HepG2 (cell line): ENCODE results near the gene NIP7. TPM values are rescaled to one million over a fixed set of nuclear protein-coding genes. Genes with fewer than 3 reads are reported as not detected.

Experiments
- CREB3 ChIP-seq: sonication (generic); formaldehyde crosslinking; IDR thresholded peaks from 2 replicates; pipeline ENCODE4 v1.5.0; 2020; ENCODE audit warnings: missing genetic modification reagents
- ESRRA ChIP-seq: sonication (generic); formaldehyde crosslinking; IDR thresholded peaks from 2 replicates; pipeline ENCODE4 v1.5.1; 2020; ENCODE audit warnings: mild to moderate bottlenecking, low read depth, missing genetic modification reagents
- FLYWCH1 ChIP-seq: sonication (generic); formaldehyde crosslinking; IDR thresholded peaks from 2 replicates; pipeline ENCODE4 v1.8.1; 2023; ENCODE audit warnings: mild to moderate bottlenecking, missing genetic modification reagents
- FOSL2 ChIP-seq: sonication (generic); formaldehyde crosslinking; IDR thresholded peaks from 2 replicates; pipeline ENCODE4 v1.4.0; 2020; ENCODE audit warnings: missing genetic modification reagents
- GABPA ChIP-seq, 2 experiments: IDR thresholded peaks; 2 replicates each; pipeline ENCODE4 v1.6.1; 2011 to 2016; ENCODE audit warnings: low read depth in 2 of 2, low read length in 1 of 2, missing biosample characterization in 1 of 2, missing genetic modification characterization in 1 of 2
- HNF4A ChIP-seq: sonication (generic); formaldehyde crosslinking; IDR thresholded peaks from 2 replicates; pipeline ENCODE4 v1.4.0; 2020; ENCODE audit warnings: missing genetic modification reagents
- KDM6A ChIP-seq: IDR thresholded peaks from 2 replicates; pipeline ENCODE4 v1.6.1; 2016; ENCODE audit warnings: low read depth
- MEIS2 ChIP-seq: sonication (generic); formaldehyde crosslinking; IDR thresholded peaks from 2 replicates; pipeline ENCODE4 v1.9.0; 2021; ENCODE audit warnings: mild to moderate bottlenecking, missing genetic modification reagents
- ONECUT2 ChIP-seq: sonication (generic); formaldehyde crosslinking; IDR thresholded peaks from 2 replicates; pipeline ENCODE4 v1.4.0; 2020; ENCODE audit warnings: missing genetic modification reagents
- SALL1 ChIP-seq: sonication (generic); formaldehyde crosslinking; IDR thresholded peaks from 2 replicates; pipeline ENCODE4 v1.8.0; 2022; ENCODE audit warnings: mild to moderate bottlenecking, missing genetic modification reagents
- SATB2 ChIP-seq: sonication (generic); formaldehyde crosslinking; IDR thresholded peaks from 2 replicates; pipeline ENCODE4 v1.5.0; 2020; ENCODE audit warnings: missing genetic modification reagents
- SP4 ChIP-seq: sonication (generic); formaldehyde crosslinking; IDR thresholded peaks from 2 replicates; pipeline ENCODE4 v1.8.1; 2023; ENCODE audit warnings: mild to moderate bottlenecking, missing genetic modification reagents
- SRSF9 ChIP-seq: fragments of 200-400 bp; formaldehyde crosslinking; IDR thresholded peaks from 2 replicates; pipeline ENCODE4 v1.6.1; 2018; ENCODE audit warnings: borderline replicate concordance, mild to moderate bottlenecking, low read depth, low read length; ENCODE audit not compliant: insufficient read depth, poor library complexity, severe bottlenecking
- XBP1 ChIP-seq: sonication (generic); formaldehyde crosslinking; IDR thresholded peaks from 2 replicates; pipeline ENCODE4 v1.5.0; 2020; ENCODE audit warnings: missing genetic modification reagents
- ZBTB20 ChIP-seq: sonication (generic); formaldehyde crosslinking; IDR thresholded peaks from 2 replicates; pipeline ENCODE4 v1.8.1; 2023; ENCODE audit warnings: missing genetic modification reagents, low read depth, mild to moderate bottlenecking, borderline replicate concordance
- ZNF232 ChIP-seq: sonication (generic); formaldehyde crosslinking; IDR thresholded peaks from 2 replicates; pipeline ENCODE4 v1.4.0; 2020; ENCODE audit warnings: missing genetic modification reagents, borderline replicate concordance
- ZNF234 ChIP-seq: sonication (generic); formaldehyde crosslinking; conservative IDR thresholded peaks from 2 replicates; pipeline ENCODE4 v1.5.1; 2020; ENCODE audit warnings: mild to moderate bottlenecking, missing genetic modification reagents
- ZNF263 ChIP-seq: sonication (generic); formaldehyde crosslinking; IDR thresholded peaks from 2 replicates; pipeline ENCODE4 v1.4.0; 2020; ENCODE audit warnings: missing genetic modification reagents
- ZNF383 ChIP-seq: sonication (generic); formaldehyde crosslinking; IDR thresholded peaks from 2 replicates; pipeline ENCODE4 v1.4.0; 2020; ENCODE audit warnings: missing genetic modification reagents, mild to moderate bottlenecking, borderline replicate concordance
- ZNF788 ChIP-seq: sonication (generic); formaldehyde crosslinking; IDR thresholded peaks from 2 replicates; pipeline ENCODE4 v1.5.0; 2020; ENCODE audit warnings: mild to moderate bottlenecking, missing genetic modification reagents, borderline replicate concordance
- ZSCAN25 ChIP-seq: sonication (generic); formaldehyde crosslinking; IDR thresholded peaks from 2 replicates; pipeline ENCODE4 v1.8.0; 2022; ENCODE audit warnings: mild to moderate bottlenecking, missing genetic modification reagents
- polyA plus RNA-seq, 8 experiments: library from polyadenylated mRNA; depleted of rRNA in 3 of 8; stranded (reverse) in 7 of 8; unstranded in 1 of 8; fragments of >200 nt; fragmentation: Illumina TruSeq in 4 of 8; extraction: Trizol in 4 of 8; gene quantifications; 2 replicates each; pipeline versions ENCODE4 v1.2.1 to v1.2.3, GENCODE V29; 2011 to 2016; ENCODE audit warnings: low read depth in 4 of 8, missing spikeins in 1 of 8, mixed read lengths in 1 of 8; ENCODE audit not compliant: insufficient read depth in 1 of 8
- total RNA-seq, 5 experiments: library from RNA; depleted of rRNA; stranded (reverse); fragments of >200 nt; fragmentation: Illumina TruSeq; extraction: Trizol; gene quantifications; 2 replicates each; pipeline ENCODE4 v1.2.3, GENCODE V29; 2016; ENCODE audit warnings: low read depth in 1 of 5
- TF ChIP-seq, protein P1 (sequence below): sonication (generic); formaldehyde crosslinking; IDR thresholded peaks from 2 replicates; pipeline ENCODE4 v1.4.0; 2020; ENCODE audit warnings: missing genetic modification reagents, low read depth, mild to moderate bottlenecking, borderline replicate concordance
- TF ChIP-seq, protein P2 (sequence below): IDR thresholded peaks from 2 replicates; pipeline ENCODE4 v1.6.1; 2016; ENCODE audit warnings: low read depth
- TF ChIP-seq, protein P3 (sequence below): sonication (generic); formaldehyde crosslinking; IDR thresholded peaks from 2 replicates; pipeline ENCODE4 v1.4.0; 2020; ENCODE audit warnings: low read depth, mild to moderate bottlenecking, missing genetic modification reagents

Gene NIP7
- total and polyA plus RNA-seq, 2 of the 13 experiments (the other 11 are each of a cell fraction or from before 2014, with no cell fraction given), result 15.3 to 114 TPM

- 0 out of 2 replicates have a peak, but pooled peaks have one; percentile 8 for TF ChIP-seq FOSL2 (CRISPR knock-in tag)
- TF ChIP-seq, protein P1, sequence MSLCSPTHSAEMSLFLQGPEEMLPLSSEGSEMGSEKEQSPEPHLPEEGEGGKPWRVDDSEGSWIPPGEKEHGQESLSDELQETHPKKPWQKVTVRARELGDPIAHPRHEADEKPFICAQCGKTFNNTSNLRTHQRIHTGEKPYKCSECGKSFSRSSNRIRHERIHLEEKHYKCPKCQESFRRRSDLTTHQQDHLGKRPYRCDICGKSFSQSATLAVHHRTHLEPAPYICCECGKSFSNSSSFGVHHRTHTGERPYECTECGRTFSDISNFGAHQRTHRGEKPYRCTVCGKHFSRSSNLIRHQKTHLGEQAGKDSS (CRISPR knock-in tag), result peak; percentile 49; the same call in 1 of the 2 replicates
- TF ChIP-seq ZNF788 (CRISPR knock-in tag), result 0 out of 2 replicates have a peak, but pooled peaks have one; percentile 34
- TF ChIP-seq ONECUT2 (CRISPR knock-in tag), result no peak
- 0 out of 2 replicates have a peak, but pooled peaks have one; percentile 13 for TF ChIP-seq SATB2
- TF ChIP-seq KDM6A, result no peak
- 0 out of 2 replicates have a peak, but pooled peaks have one; percentile 27 for TF ChIP-seq ZNF232 (CRISPR knock-in tag)
- TF ChIP-seq CREB3 (CRISPR knock-in tag), result no peak
- TF ChIP-seq, protein P2, sequence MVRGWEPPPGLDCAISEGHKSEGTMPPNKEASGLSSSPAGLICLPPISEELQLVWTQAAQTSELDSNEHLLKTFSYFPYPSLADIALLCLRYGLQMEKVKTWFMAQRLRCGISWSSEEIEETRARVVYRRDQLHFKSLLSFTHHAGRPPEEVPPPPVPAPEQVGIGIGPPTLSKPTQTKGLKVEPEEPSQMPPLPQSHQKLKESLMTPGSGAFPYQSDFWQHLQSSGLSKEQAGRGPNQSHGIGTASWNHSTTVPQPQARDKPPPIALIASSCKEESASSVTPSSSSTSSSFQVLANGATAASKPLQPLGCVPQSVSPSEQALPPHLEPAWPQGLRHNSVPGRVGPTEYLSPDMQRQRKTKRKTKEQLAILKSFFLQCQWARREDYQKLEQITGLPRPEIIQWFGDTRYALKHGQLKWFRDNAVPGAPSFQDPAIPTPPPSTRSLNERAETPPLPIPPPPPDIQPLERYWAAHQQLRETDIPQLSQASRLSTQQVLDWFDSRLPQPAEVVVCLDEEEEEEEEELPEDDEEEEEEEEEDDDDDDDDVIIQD, result no peak
- TF ChIP-seq ZBTB20 (CRISPR knock-in tag), result peak; percentile 52; the same call in 1 of the 2 replicates
- peak; percentile 97 for TF ChIP-seq ZNF234 (CRISPR knock-in tag)
- TF ChIP-seq, protein P3, sequence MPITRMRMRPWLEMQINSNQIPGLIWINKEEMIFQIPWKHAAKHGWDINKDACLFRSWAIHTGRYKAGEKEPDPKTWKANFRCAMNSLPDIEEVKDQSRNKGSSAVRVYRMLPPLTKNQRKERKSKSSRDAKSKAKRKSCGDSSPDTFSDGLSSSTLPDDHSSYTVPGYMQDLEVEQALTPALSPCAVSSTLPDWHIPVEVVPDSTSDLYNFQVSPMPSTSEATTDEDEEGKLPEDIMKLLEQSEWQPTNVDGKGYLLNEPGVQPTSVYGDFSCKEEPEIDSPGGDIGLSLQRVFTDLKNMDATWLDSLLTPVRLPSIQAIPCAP, result no peak
- TF ChIP-seq ZSCAN25 (CRISPR knock-in tag), result 0 out of 2 replicates have a peak, but pooled peaks have one; percentile 6
- no peak for TF ChIP-seq SRSF9
- TF ChIP-seq XBP1 (CRISPR knock-in tag), result no peak
- no peak for TF ChIP-seq HNF4A (CRISPR knock-in tag)
- no peak; the same call in 1 of the 2 replicates for TF ChIP-seq SP4
- TF ChIP-seq GABPA (IDR thresholded peaks at IDR 0.05; ENCODE audit: low read depth, low read length), result no peak
- TF ChIP-seq GABPA (CRISPR knock-in tag; IDR thresholded peaks at IDR 0.05; ENCODE audit: low read depth), result 0 out of 2 replicates have a peak, but pooled peaks have one; percentile 3
- TF ChIP-seq ZNF263 (CRISPR knock-in tag), result no peak
- TF ChIP-seq FLYWCH1 (CRISPR knock-in tag), result no peak
- no peak; the same call in 1 of the 2 replicates for TF ChIP-seq SALL1 (CRISPR knock-in tag)
- TF ChIP-seq MEIS2 (CRISPR knock-in tag), result no peak
- peak; percentile 62; the same call in 1 of the 2 replicates for TF ChIP-seq ZNF383 (CRISPR knock-in tag)
- TF ChIP-seq ESRRA, result no peak
Measured at GRCh38 chr16:69329369-69330285, 9.9 kb upstream of the NIP7 start (continued).
